Astrocyte (in vitro differentiated cells and primary cell): ENCODE measurements around the gene PIK3C2G. TPM values are rescaled to one million over a fixed set of nuclear protein-coding genes. Genes with fewer than 3 reads are reported as not detected.

Experiments
- DNase-seq: peaks from one replicate; pipeline ENCODE4 v3.0.0-alpha.2; 2010; ENCODE audit warnings: low read depth
- FAIRE-seq: peaks from 2 replicates; lab custom pipeline; 2011; peaks lifted over from hg19 to GRCh38; lab: Jason Lieb, UNC
- H2AFZ ChIP-seq: 2 replicates; pipeline ENCODE4 v1.6.0; 2012; ENCODE audit warnings: low read depth, low read length, inconsistent platforms
- H3K27ac ChIP-seq: 2 replicates; pipeline ENCODE4 v1.5.1; 2011; ENCODE audit warnings: low read depth, low read length, inconsistent platforms
- H3K27me3 ChIP-seq: 2 replicates; pipeline ENCODE4 v1.6.0; 2011; ENCODE audit warnings: low read length, inconsistent platforms; ENCODE audit not compliant: insufficient read depth
- H3K36me3 ChIP-seq: 2 replicates; pipeline ENCODE4 v1.5.1; 2011; ENCODE audit warnings: low read length, inconsistent platforms; ENCODE audit not compliant: insufficient read depth
- H3K4me1 ChIP-seq: 2 replicates; pipeline ENCODE4 v1.5.1; 2011; ENCODE audit warnings: low read length, inconsistent platforms; ENCODE audit not compliant: insufficient read depth
- H3K4me2 ChIP-seq: 2 replicates; pipeline ENCODE4 v1.6.0; 2012; ENCODE audit warnings: low read length, inconsistent platforms
- H3K4me3 ChIP-seq: 2 replicates; pipeline ENCODE4 v1.5.1; 2011; ENCODE audit warnings: low read depth, mild to moderate bottlenecking, low read length, inconsistent platforms; ENCODE audit not compliant: insufficient read depth
- H3K79me2 ChIP-seq: 2 replicates; pipeline ENCODE4 v1.6.0; 2012; ENCODE audit warnings: mild to moderate bottlenecking, low read length, inconsistent platforms; ENCODE audit not compliant: insufficient read depth
- H3K9ac ChIP-seq: 2 replicates; pipeline ENCODE4 v1.6.0; 2012; ENCODE audit warnings: mild to moderate bottlenecking, low read length, inconsistent platforms
- H3K9me3 ChIP-seq: 2 replicates; pipeline ENCODE4 v1.5.1; 2012; ENCODE audit warnings: low read depth, mild to moderate bottlenecking, low read length, inconsistent platforms; ENCODE audit not compliant: insufficient read depth
- H4K20me1 ChIP-seq: 2 replicates; pipeline ENCODE4 v1.6.0; 2012; ENCODE audit warnings: low read length, inconsistent platforms; ENCODE audit not compliant: insufficient read depth
- H3K27ac Mint-ChIP-seq: one replicate; pipeline ENCODE4 v1.8.0; 2021; ENCODE audit warnings: mild to moderate bottlenecking, mixed read lengths; ENCODE audit not compliant: unreplicated experiment
- H3K27me3 Mint-ChIP-seq: one replicate; pipeline ENCODE4 v1.8.0; 2021; ENCODE audit warnings: low read depth, mixed read lengths; ENCODE audit not compliant: unreplicated experiment
- H3K36me3 Mint-ChIP-seq: one replicate; pipeline ENCODE4 v1.8.0; 2021; ENCODE audit warnings: low read depth, mixed read lengths; ENCODE audit not compliant: unreplicated experiment
- H3K4me1 Mint-ChIP-seq: one replicate; pipeline ENCODE4 v1.8.0; 2021; ENCODE audit warnings: low read depth, mixed read lengths; ENCODE audit not compliant: unreplicated experiment
- H3K4me3 Mint-ChIP-seq: one replicate; pipeline ENCODE4 v1.8.0; 2021; ENCODE audit warnings: mild to moderate bottlenecking, moderate library complexity, mixed read lengths; ENCODE audit not compliant: unreplicated experiment
- H3K9me3 Mint-ChIP-seq: one replicate; pipeline ENCODE4 v1.8.0; 2021; ENCODE audit warnings: mild to moderate bottlenecking, mixed read lengths; ENCODE audit not compliant: unreplicated experiment
- CTCF ChIP-seq: IDR thresholded peaks from 2 replicates; pipeline ENCODE4 v1.5.1; 2011; ENCODE audit warnings: low read depth, mild to moderate bottlenecking, inconsistent platforms, low read length, moderate library complexity; ENCODE audit not compliant: insufficient read depth
- EZH2 ChIP-seq: IDR thresholded peaks from 2 replicates; pipeline ENCODE4 v1.6.1; 2012; ENCODE audit warnings: mild to moderate bottlenecking, low read length, inconsistent platforms; ENCODE audit not compliant: insufficient read depth
- total RNA-seq: library from RNA; stranded (reverse); gene quantifications from 2 replicates; pipeline ENCODE4 v1.2.1, GENCODE V29; 2021

PIK3C2G gene
- total RNA-seq, 1 donor from 2014 or later: 0.05 TPM

GRCh38 chr12:18479256-18479655 lies 217.9 kb downstream of the PIK3C2G start:
- Histone ChIP-seq H3K9me3 (no peaks in the 10 kb centered on the region), H2AFZ (no peak overlapping the region), H3K27ac (no peak overlapping the region), H3K4me3 (no peak overlapping the region), H4K20me1 (no peaks in the 10 kb centered on the region), H3K36me3 (no peaks in the 10 kb centered on the region), H3K4me2 (no peak overlapping the region), H3K27me3 (no peaks in the 10 kb centered on the region), H3K4me1 (no peaks in the 10 kb centered on the region), H3K9ac (no peak overlapping the region), H3K79me2 (no peaks in the 10 kb centered on the region)
- DNase-seq: no peak
- TF ChIP-seq CTCF (no peak), EZH2 (no peak)
- Mint-ChIP-seq H3K4me1 (no peaks in the 10 kb centered on the region), H3K27me3 (no peaks in the 10 kb centered on the region), H3K36me3 (no peaks in the 10 kb centered on the region), H3K9me3 (no peaks in the 10 kb centered on the region), H3K27ac (no peak overlapping the region), H3K4me3 (no peak overlapping the region)
- no peak for FAIRE-seq

- Histone ChIP-seq H3K4me3 (no peak overlapping the region), H3K4me2 (no peak overlapping the region), H3K4me1 (no peaks in the 10 kb centered on the region), H3K9me3 (no peaks in the 10 kb centered on the region), H3K36me3 (no peaks in the 10 kb centered on the region), H3K9ac (no peak overlapping the region), H3K79me2 (no peaks in the 10 kb centered on the region), H2AFZ (no peak overlapping the region), H4K20me1 (no peaks in the 10 kb centered on the region), H3K27me3 (no peaks in the 10 kb centered on the region), H3K27ac (no peak overlapping the region)
- H3K4me3 Mint-ChIP-seq: no peak overlapping the region
- no peaks in the 10 kb centered on the region for H3K4me1 Mint-ChIP-seq
- no peak for TF ChIP-seq EZH2
- no peak for TF ChIP-seq CTCF
- no peak for FAIRE-seq
- DNase-seq: no peak
- H3K36me3 Mint-ChIP-seq: no peaks in the 10 kb centered on the region
- no peaks in the 10 kb centered on the region for H3K27me3 Mint-ChIP-seq
- no peak overlapping the region for H3K27ac Mint-ChIP-seq
- no peaks in the 10 kb centered on the region for H3K9me3 Mint-ChIP-seq
Measured at GRCh38 chr12:18482601-18483120, 221.3 kb downstream of the PIK3C2G start.

- no peaks in the 10 kb centered on the region for H3K36me3 ChIP-seq
- H3K27ac Mint-ChIP-seq: no peak overlapping the region
Measured at GRCh38 chr12:18483698-18484325, 222.5 kb downstream of the PIK3C2G start.

More at GRCh38 chr12:18483698-18484325, 222.5 kb downstream of the PIK3C2G start:
- no peak overlapping the region for H2AFZ ChIP-seq
- Mint-ChIP-seq H3K9me3 (no peaks in the 10 kb centered on the region), H3K4me1 (no peaks in the 10 kb centered on the region), H3K36me3 (no peaks in the 10 kb centered on the region), H3K27me3 (no peaks in the 10 kb centered on the region), H3K4me3 (no peak overlapping the region)
- H3K9ac ChIP-seq: no peak overlapping the region
- no peak overlapping the region for H3K4me3 ChIP-seq
- H3K4me1 ChIP-seq: no peaks in the 10 kb centered on the region
- no peak overlapping the region for H3K4me2 ChIP-seq
- no peaks in the 10 kb centered on the region for H3K79me2 ChIP-seq
- H4K20me1 ChIP-seq: no peaks in the 10 kb centered on the region
- FAIRE-seq (no peak), DNase-seq (no peak)
- H3K27ac ChIP-seq: no peak overlapping the region
- no peaks in the 10 kb centered on the region for H3K9me3 ChIP-seq
- no peaks in the 10 kb centered on the region for H3K27me3 ChIP-seq
- TF ChIP-seq CTCF: no peak
